ENCODE results near the gene TIE1. TPM values are rescaled to one million over a fixed set of nuclear protein-coding genes. Genes with fewer than 3 reads are reported as not detected.

TIE1 gene
- total and polyA plus RNA-seq, 2 of the 13 experiments (the other 11 are each of a cell fraction or from before 2014, with no cell fraction given): 0.58 to 0.84 TPM

GRCh38 chr1:43344267-43344850 is 43.6 kb downstream of the TIE1 start:
- H3K4me1 ChIP-seq (ENCODE audit: insufficient read depth, low read length): peaks cover 57% of the 10 kb centered on the region
- H3K4me2 ChIP-seq (ENCODE audit: low read depth, low read length): no peak overlapping the region
- FAIRE-seq: no peak
- H3K36me3 ChIP-seq (replicated peaks in 1 of 2; ENCODE audit: control insufficient read depth in 1 of 2, insufficient read depth in 2 of 2, low read length in 2 of 2): no peaks in the 10 kb centered on the region
- H3K27me3 ChIP-seq (ENCODE audit: control insufficient read depth in 1 of 2, insufficient read depth in 2 of 2, low read length in 2 of 2): no peaks in the 10 kb centered on the region; a peak in 1 of 5 replicates
- H2AFZ ChIP-seq (ENCODE audit: low read length): no peak overlapping the region
- no peaks in the 10 kb centered on the region for H3K79me2 ChIP-seq (ENCODE audit: insufficient read depth, low read length)
- BruUV-seq (replicated peaks): no TSS peak
- H4K20me1 ChIP-seq (ENCODE audit: insufficient read depth, low read length): no peaks in the 10 kb centered on the region
- ChIA-PET POLR2A (interaction anchor here (1.1 to 1.6 kb wide), 2 partner anchors 14 to 59 kb away, joined by 3 to 5 read pairs; partner anchors contain the start of gene C1orf210), CTCF (ENCODE audit: low intra/inter-chr PET ratio, low total read pairs) (no interaction called here)
- in situ Hi-C loops (cut with HindIII; ENCODE audit: extremely low pct_ligation_motif_present, low pct_unique_long_range_greater_than_20kb): no loop called here
- H3K9ac ChIP-seq (ENCODE audit: insufficient read depth, low read depth, low read length): no peak overlapping the region
- 28% methylated on average over 4 of the region's 4 CpGs for WGBS (ENCODE audit: low lambda C conversion rate)
- no peak for ATAC-seq
- intact Hi-C loops (cut with micrococcal nuclease; ENCODE audit: unreplicated experiment): no loop called here
- no peak overlapping the region for H3K27ac ChIP-seq (ENCODE audit: extremely low read length, insufficient read depth, low read length)
- peak; percentile 50 for DNase-seq (ENCODE audit: low spot score)
- H3K4me3 ChIP-seq (replicated peaks in 1 of 3; ENCODE audit: insufficient read depth in 1 of 3, low read depth in 2 of 3, low read length in 3 of 3): no peak overlapping the region
- no peaks in the 10 kb centered on the region for H3K9me3 ChIP-seq (ENCODE audit: low read length)
- TF ChIP-seq HMG20A (CRISPR knock-in tag; IDR thresholded peaks at IDR 0.05; ENCODE audit: borderline replicate concordance): peak; percentile 20; the same call in 1 of the 2 replicates
- TF ChIP-seq SATB2 (CRISPR knock-in tag; IDR thresholded peaks at IDR 0.05): no peak
- TF ChIP-seq, protein P1, sequence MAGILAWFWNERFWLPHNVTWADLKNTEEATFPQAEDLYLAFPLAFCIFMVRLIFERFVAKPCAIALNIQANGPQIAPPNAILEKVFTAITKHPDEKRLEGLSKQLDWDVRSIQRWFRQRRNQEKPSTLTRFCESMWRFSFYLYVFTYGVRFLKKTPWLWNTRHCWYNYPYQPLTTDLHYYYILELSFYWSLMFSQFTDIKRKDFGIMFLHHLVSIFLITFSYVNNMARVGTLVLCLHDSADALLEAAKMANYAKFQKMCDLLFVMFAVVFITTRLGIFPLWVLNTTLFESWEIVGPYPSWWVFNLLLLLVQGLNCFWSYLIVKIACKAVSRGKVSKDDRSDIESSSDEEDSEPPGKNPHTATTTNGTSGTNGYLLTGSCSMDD (CRISPR knock-in tag; IDR thresholded peaks at IDR 0.05): no peak
- no peak for TF ChIP-seq HOXA5 (CRISPR knock-in tag; IDR thresholded peaks at IDR 0.05)
- TF ChIP-seq SAP130 (CRISPR knock-in tag; IDR thresholded peaks at IDR 0.05; ENCODE audit: low read depth): 0 out of 2 replicates have a peak, but pooled peaks have one; percentile 16
- TF ChIP-seq EP300 (IDR thresholded peaks at IDR 0.05; ENCODE audit: low read depth in 2 of 2, low read length in 2 of 2): 0 out of 4 replicates have a peak, but pooled peaks of 1 of the 2 experiments have one; percentile 18
- TF ChIP-seq EP300 (CRISPR knock-in tag; IDR thresholded peaks at IDR 0.05; ENCODE audit: borderline replicate concordance): no peak
- TF ChIP-seq YEATS2 (CRISPR knock-in tag; IDR thresholded peaks at IDR 0.05; ENCODE audit: borderline replicate concordance): no peak
- TF ChIP-seq SKI (IDR thresholded peaks at IDR 0.05; ENCODE audit: partially characterized antibody): peak; percentile 50
- TF ChIP-seq TEAD2 (CRISPR knock-in tag; IDR thresholded peaks at IDR 0.05): no peak
- peak; percentile 46; the same call in 1 of the 2 replicates for TF ChIP-seq RARA (CRISPR knock-in tag; IDR thresholded peaks at IDR 0.05)
- TF ChIP-seq, protein P2, sequence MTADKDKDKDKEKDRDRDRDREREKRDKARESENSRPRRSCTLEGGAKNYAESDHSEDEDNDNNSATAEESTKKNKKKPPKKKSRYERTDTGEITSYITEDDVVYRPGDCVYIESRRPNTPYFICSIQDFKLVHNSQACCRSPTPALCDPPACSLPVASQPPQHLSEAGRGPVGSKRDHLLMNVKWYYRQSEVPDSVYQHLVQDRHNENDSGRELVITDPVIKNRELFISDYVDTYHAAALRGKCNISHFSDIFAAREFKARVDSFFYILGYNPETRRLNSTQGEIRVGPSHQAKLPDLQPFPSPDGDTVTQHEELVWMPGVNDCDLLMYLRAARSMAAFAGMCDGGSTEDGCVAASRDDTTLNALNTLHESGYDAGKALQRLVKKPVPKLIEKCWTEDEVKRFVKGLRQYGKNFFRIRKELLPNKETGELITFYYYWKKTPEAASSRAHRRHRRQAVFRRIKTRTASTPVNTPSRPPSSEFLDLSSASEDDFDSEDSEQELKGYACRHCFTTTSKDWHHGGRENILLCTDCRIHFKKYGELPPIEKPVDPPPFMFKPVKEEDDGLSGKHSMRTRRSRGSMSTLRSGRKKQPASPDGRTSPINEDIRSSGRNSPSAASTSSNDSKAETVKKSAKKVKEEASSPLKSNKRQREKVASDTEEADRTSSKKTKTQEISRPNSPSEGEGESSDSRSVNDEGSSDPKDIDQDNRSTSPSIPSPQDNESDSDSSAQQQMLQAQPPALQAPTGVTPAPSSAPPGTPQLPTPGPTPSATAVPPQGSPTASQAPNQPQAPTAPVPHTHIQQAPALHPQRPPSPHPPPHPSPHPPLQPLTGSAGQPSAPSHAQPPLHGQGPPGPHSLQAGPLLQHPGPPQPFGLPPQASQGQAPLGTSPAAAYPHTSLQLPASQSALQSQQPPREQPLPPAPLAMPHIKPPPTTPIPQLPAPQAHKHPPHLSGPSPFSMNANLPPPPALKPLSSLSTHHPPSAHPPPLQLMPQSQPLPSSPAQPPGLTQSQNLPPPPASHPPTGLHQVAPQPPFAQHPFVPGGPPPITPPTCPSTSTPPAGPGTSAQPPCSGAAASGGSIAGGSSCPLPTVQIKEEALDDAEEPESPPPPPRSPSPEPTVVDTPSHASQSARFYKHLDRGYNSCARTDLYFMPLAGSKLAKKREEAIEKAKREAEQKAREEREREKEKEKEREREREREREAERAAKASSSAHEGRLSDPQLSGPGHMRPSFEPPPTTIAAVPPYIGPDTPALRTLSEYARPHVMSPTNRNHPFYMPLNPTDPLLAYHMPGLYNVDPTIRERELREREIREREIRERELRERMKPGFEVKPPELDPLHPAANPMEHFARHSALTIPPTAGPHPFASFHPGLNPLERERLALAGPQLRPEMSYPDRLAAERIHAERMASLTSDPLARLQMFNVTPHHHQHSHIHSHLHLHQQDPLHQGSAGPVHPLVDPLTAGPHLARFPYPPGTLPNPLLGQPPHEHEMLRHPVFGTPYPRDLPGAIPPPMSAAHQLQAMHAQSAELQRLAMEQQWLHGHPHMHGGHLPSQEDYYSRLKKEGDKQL (CRISPR knock-in tag; IDR thresholded peaks at IDR 0.05; ENCODE audit: low read depth): no peak
- no peak for TF ChIP-seq NCOA2 (CRISPR knock-in tag; IDR thresholded peaks at IDR 0.05)
- 0 out of 2 replicates have a peak, but pooled peaks have one; percentile 37 for TF ChIP-seq MEF2D (CRISPR knock-in tag; IDR thresholded peaks at IDR 0.05)
- no peak for TF ChIP-seq ZNF710 (CRISPR knock-in tag; IDR thresholded peaks at IDR 0.05; ENCODE audit: borderline replicate concordance)
- no peak for TF ChIP-seq ZSCAN21 (CRISPR knock-in tag; IDR thresholded peaks at IDR 0.05; ENCODE audit: borderline replicate concordance)
- TF ChIP-seq FOXJ3 (CRISPR knock-in tag; IDR thresholded peaks at IDR 0.05; ENCODE audit: borderline replicate concordance): no peak

All from HepG2 (cell line).